ENCODE measurements around the gene ARSD. TPM values are rescaled to one million over a fixed set of nuclear protein-coding genes. Genes with fewer than 3 reads are reported as not detected.

The ARSD gene
- total RNA-seq, result 31.8 TPM

GRCh38 chrX:2928583-2929434 lies at the start of gene ARSD:
Gene ARSD, minus strand, starts transcription at chrX:2929339. Its CDS starts 64 bp downstream, at chrX:2929275.

Other genes with a start within 250 kb of the ARSD start
- gene CD99, start 238.0 kb downstream of the ARSD start, total RNA-seq, result 77.2 TPM
- 5.5 TPM for gene XG, start 177.3 kb downstream of the ARSD start, total RNA-seq
- 10.5 TPM for gene GYG2, start 100.4 kb downstream of the ARSD start, total RNA-seq
- gene ARSH, start 77.2 kb upstream of the ARSD start, total RNA-seq, result not detected
- 0.33 TPM for gene ARSF, start 112.1 kb upstream of the ARSD start, total RNA-seq